Panc1 (cell line): ENCODE data around the gene ACSL6.

ENCODE experiments used
- CTCF ChIP-seq: fragments of 450-650 bp; IDR thresholded peaks from 2 replicates; pipeline ENCODE4 v1.5.1; 2017; ENCODE audit warnings: mild to moderate bottlenecking
- POLR2AphosphoS5 ChIP-seq: IDR thresholded peaks from 2 replicates; pipeline ENCODE4 v1.6.1; 2012; ENCODE audit warnings: mild to moderate bottlenecking, low read depth, low read length, moderate library complexity
- REST ChIP-seq, 2 experiments: IDR thresholded peaks; 2 replicates each; pipeline ENCODE4 v1.6.1; 2011 to 2012; ENCODE audit warnings: low read depth in 2 of 2, control low read depth in 1 of 2, low read length in 1 of 2, mild to moderate bottlenecking in 1 of 2, moderate library complexity in 1 of 2; ENCODE audit not compliant: insufficient read depth in 1 of 2

GRCh38 chr5:131943916-131944315 lies 67.5 kb downstream of the ACSL6 start:
- TF ChIP-seq CTCF: no peak
- TF ChIP-seq REST (IDR thresholded peaks at IDR 0.05; ENCODE audit: insufficient read depth in 1 of 2, low read depth in 2 of 2, low read length in 1 of 2): no peak
- TF ChIP-seq POLR2AphosphoS5: no peak
